HepG2 (cell line): ENCODE measurements around the gene LYPD3. TPM values are rescaled to one million over a fixed set of nuclear protein-coding genes. Genes with fewer than 3 reads are reported as not detected.

Experiments
- DDIT3 ChIP-seq: sonication (generic); formaldehyde crosslinking; IDR thresholded peaks from 2 replicates; pipeline ENCODE4 v1.4.0; 2020; ENCODE audit warnings: mild to moderate bottlenecking, missing genetic modification reagents
- EEA1 ChIP-seq: sonication (generic); formaldehyde crosslinking; IDR thresholded peaks from 2 replicates; pipeline ENCODE4 v1.5.1; 2020; ENCODE audit warnings: mild to moderate bottlenecking, missing genetic modification reagents, borderline replicate concordance
- ESRRA ChIP-seq: sonication (generic); formaldehyde crosslinking; IDR thresholded peaks from 2 replicates; pipeline ENCODE4 v1.5.1; 2020; ENCODE audit warnings: mild to moderate bottlenecking, low read depth, missing genetic modification reagents
- NFE2L2 ChIP-seq: fragments of 150-350 bp; IDR thresholded peaks from 2 replicates; pipeline ENCODE4 v1.6.1; 2014; ENCODE audit warnings: low read length
- RBM22 ChIP-seq: fragments of 200-400 bp; formaldehyde crosslinking; optimal IDR thresholded peaks from 2 replicates; pipeline ENCODE3; 2017; ENCODE audit warnings: mild to moderate bottlenecking, low read length, moderate library complexity
- RCOR2 ChIP-seq: IDR thresholded peaks from 2 replicates; pipeline ENCODE4 v1.6.1; 2016; ENCODE audit warnings: missing biosample characterization, missing genetic modification reagents
- RFX3 ChIP-seq: IDR thresholded peaks from 2 replicates; pipeline ENCODE4 v1.6.1; 2016; ENCODE audit warnings: missing biosample characterization, missing genetic modification reagents
- SMARCC2 ChIP-seq: fragments of 450-650 bp; IDR thresholded peaks from 2 replicates; pipeline ENCODE4 v1.6.1; 2017; ENCODE audit warnings: antibody characterized with exemption, mild to moderate bottlenecking
- TBX3 ChIP-seq: fragments of 450-650 bp; IDR thresholded peaks from 2 replicates; pipeline ENCODE4 v1.6.1; 2017; ENCODE audit warnings: antibody characterized with exemption, mild to moderate bottlenecking, inconsistent platforms, borderline replicate concordance
- ZNF234 ChIP-seq: sonication (generic); formaldehyde crosslinking; conservative IDR thresholded peaks from 2 replicates; pipeline ENCODE4 v1.5.1; 2020; ENCODE audit warnings: mild to moderate bottlenecking, missing genetic modification reagents
- ZNF253 ChIP-seq: sonication (generic); formaldehyde crosslinking; IDR thresholded peaks from 2 replicates; pipeline ENCODE4 v1.8.0; 2022; ENCODE audit warnings: mild to moderate bottlenecking, missing genetic modification reagents, borderline replicate concordance
- ZNF770 ChIP-seq: sonication (generic); formaldehyde crosslinking; IDR thresholded peaks from 2 replicates; pipeline ENCODE4 v1.5.0; 2020; ENCODE audit warnings: mild to moderate bottlenecking, missing genetic modification reagents
- ZNF879 ChIP-seq: sonication (generic); formaldehyde crosslinking; IDR thresholded peaks from 2 replicates; pipeline ENCODE4 v1.8.1; 2023; ENCODE audit warnings: missing genetic modification reagents
- ZSCAN21 ChIP-seq: sonication (generic); formaldehyde crosslinking; IDR thresholded peaks from 2 replicates; pipeline ENCODE4 v1.8.0; 2022; ENCODE audit warnings: mild to moderate bottlenecking, missing genetic modification reagents, moderate library complexity, borderline replicate concordance
- polyA plus RNA-seq, 8 experiments: library from polyadenylated mRNA; depleted of rRNA in 3 of 8; stranded (reverse) in 7 of 8; unstranded in 1 of 8; fragments of >200 nt; fragmentation: Illumina TruSeq in 4 of 8; extraction: Trizol in 4 of 8; gene quantifications; 2 replicates each; pipeline versions ENCODE4 v1.2.1 to v1.2.3, GENCODE V29; 2011 to 2016; ENCODE audit warnings: low read depth in 4 of 8, missing spikeins in 1 of 8, mixed read lengths in 1 of 8; ENCODE audit not compliant: insufficient read depth in 1 of 8
- total RNA-seq, 5 experiments: library from RNA; depleted of rRNA; stranded (reverse); fragments of >200 nt; fragmentation: Illumina TruSeq; extraction: Trizol; gene quantifications; 2 replicates each; pipeline ENCODE4 v1.2.3, GENCODE V29; 2016; ENCODE audit warnings: low read depth in 1 of 5
- TF ChIP-seq, protein P1 (sequence below): sonication (generic); formaldehyde crosslinking; IDR thresholded peaks from 2 replicates; pipeline ENCODE4 v1.4.0; 2020; ENCODE audit warnings: missing genetic modification reagents, borderline replicate concordance
- TF ChIP-seq, protein P2 (sequence below): sonication (generic); formaldehyde crosslinking; IDR thresholded peaks from 2 replicates; pipeline ENCODE4 v1.4.0; 2020; ENCODE audit warnings: mild to moderate bottlenecking, missing genetic modification reagents
- TF ChIP-seq, protein P3 (sequence below), 2 experiments: sonication (generic) in 1 of 2; formaldehyde crosslinking in 1 of 2; IDR thresholded peaks; 2 replicates each; pipeline versions ENCODE4 v1.4.0 to v1.6.1; 2018 to 2020; ENCODE audit warnings: missing genetic modification reagents in 2 of 2, borderline replicate concordance in 1 of 2, low read depth in 1 of 2, mild to moderate bottlenecking in 1 of 2, missing biosample characterization in 1 of 2

LYPD3 gene
- total and polyA plus RNA-seq, 2 of the 13 experiments (the other 11 are each of a cell fraction or from before 2014, with no cell fraction given) = 0.51 to 1.5 TPM

- TF ChIP-seq ZNF770 (CRISPR knock-in tag) = peak; percentile 34; the same call in 1 of the 2 replicates
- no peak for TF ChIP-seq DDIT3 (CRISPR knock-in tag)
- TF ChIP-seq, protein P1, sequence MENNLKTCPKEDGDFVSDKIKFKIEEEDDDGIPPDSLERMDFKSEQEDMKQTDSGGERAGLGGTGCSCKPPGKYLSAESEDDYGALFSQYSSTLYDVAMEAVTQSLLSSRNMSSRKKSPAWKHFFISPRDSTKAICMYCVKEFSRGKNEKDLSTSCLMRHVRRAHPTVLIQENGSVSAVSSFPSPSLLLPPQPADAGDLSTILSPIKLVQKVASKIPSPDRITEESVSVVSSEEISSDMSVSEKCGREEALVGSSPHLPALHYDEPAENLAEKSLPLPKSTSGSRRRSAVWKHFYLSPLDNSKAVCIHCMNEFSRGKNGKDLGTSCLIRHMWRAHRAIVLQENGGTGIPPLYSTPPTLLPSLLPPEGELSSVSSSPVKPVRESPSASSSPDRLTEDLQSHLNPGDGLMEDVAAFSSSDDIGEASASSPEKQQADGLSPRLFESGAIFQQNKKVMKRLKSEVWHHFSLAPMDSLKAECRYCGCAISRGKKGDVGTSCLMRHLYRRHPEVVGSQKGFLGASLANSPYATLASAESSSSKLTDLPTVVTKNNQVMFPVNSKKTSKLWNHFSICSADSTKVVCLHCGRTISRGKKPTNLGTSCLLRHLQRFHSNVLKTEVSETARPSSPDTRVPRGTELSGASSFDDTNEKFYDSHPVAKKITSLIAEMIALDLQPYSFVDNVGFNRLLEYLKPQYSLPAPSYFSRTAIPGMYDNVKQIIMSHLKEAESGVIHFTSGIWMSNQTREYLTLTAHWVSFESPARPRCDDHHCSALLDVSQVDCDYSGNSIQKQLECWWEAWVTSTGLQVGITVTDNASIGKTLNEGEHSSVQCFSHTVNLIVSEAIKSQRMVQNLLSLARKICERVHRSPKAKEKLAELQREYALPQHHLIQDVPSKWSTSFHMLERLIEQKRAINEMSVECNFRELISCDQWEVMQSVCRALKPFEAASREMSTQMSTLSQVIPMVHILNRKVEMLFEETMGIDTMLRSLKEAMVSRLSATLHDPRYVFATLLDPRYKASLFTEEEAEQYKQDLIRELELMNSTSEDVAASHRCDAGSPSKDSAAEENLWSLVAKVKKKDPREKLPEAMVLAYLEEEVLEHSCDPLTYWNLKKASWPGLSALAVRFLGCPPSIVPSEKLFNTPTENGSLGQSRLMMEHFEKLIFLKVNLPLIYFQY (CRISPR knock-in tag) = no peak
- TF ChIP-seq TBX3 = no peak
- peak; percentile 21; the same call in 1 of the 2 replicates for TF ChIP-seq ZNF879 (CRISPR knock-in tag)
- TF ChIP-seq ZNF234 (CRISPR knock-in tag) = no peak
- TF ChIP-seq RFX3 (CRISPR knock-in tag) = no peak
- 0 out of 2 replicates have a peak, but pooled peaks have one; percentile 29 for TF ChIP-seq ESRRA (CRISPR knock-in tag)
- TF ChIP-seq RCOR2 (CRISPR knock-in tag) = no peak
- no peak for TF ChIP-seq SMARCC2
- TF ChIP-seq ZNF253 = no peak
- TF ChIP-seq NFE2L2 = no peak
- TF ChIP-seq EEA1 (CRISPR knock-in tag) = 0 out of 2 replicates have a peak, but pooled peaks have one; percentile 71
- TF ChIP-seq, protein P2, sequence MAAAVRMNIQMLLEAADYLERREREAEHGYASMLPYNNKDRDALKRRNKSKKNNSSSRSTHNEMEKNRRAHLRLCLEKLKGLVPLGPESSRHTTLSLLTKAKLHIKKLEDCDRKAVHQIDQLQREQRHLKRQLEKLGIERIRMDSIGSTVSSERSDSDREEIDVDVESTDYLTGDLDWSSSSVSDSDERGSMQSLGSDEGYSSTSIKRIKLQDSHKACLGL (CRISPR knock-in tag) = no peak
- TF ChIP-seq, protein P3, sequence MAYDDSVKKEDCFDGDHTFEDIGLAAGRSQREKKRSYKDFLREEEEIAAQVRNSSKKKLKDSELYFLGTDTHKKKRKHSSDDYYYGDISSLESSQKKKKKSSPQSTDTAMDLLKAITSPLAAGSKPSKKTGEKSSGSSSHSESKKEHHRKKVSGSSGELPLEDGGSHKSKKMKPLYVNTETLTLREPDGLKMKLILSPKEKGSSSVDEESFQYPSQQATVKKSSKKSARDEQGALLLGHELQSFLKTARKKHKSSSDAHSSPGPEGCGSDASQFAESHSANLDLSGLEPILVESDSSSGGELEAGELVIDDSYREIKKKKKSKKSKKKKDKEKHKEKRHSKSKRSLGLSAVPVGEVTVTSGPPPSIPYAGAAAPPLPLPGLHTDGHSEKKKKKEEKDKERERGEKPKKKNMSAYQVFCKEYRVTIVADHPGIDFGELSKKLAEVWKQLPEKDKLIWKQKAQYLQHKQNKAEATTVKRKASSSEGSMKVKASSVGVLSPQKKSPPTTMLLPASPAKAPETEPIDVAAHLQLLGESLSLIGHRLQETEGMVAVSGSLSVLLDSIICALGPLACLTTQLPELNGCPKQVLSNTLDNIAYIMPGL (CRISPR knock-in tag; IDR thresholded peaks at IDR 0.05; ENCODE audit: borderline replicate concordance in 1 of 2, low read depth in 1 of 2) = peak in 1 of 2 experiments; percentile 63; a peak in 2 of 4 replicates
- peak; percentile 24; the same call in 1 of the 2 replicates for TF ChIP-seq ZSCAN21 (CRISPR knock-in tag)
- no peak for TF ChIP-seq RBM22
These were observed 39.2 kb upstream of the LYPD3 start, which contains the start of gene PHLDB3 (continued) for GRCh38 chr19:43504426-43505185.
